GM12801 (cell line): ENCODE results near the gene PACS2.

Experiments
- CTCF ChIP-seq: IDR thresholded peaks from one replicate; pipeline ENCODE4 v1.5.1; 2011; ENCODE audit warnings: control low read depth; ENCODE audit not compliant: insufficient read length; ENCODE audit errors: extremely low read depth

PACS2 gene

GRCh38 chr14:105440554-105440900 lies 126.0 kb downstream of the PACS2 start:
- no peak for TF ChIP-seq CTCF

GRCh38 chr14:105440992-105441391 lies 126.4 kb downstream of the PACS2 start:
- TF ChIP-seq CTCF, result no peak

- TF ChIP-seq CTCF, result no peak
These were observed 127.6 kb downstream of the PACS2 start for GRCh38 chr14:105442125-105442524.

- no peak for TF ChIP-seq CTCF
These were observed 128.3 kb downstream of the PACS2 start for GRCh38 chr14:105442834-105443233.

GRCh38 chr14:105444859-105445258 lies 130.3 kb downstream of the PACS2 start:
- no peak for TF ChIP-seq CTCF

GRCh38 chr14:105445290-105445689 lies 130.7 kb downstream of the PACS2 start:
- TF ChIP-seq CTCF, result no peak

GRCh38 chr14:105445901-105446845 lies 131.6 kb downstream of the PACS2 start:
- TF ChIP-seq CTCF, result no peak
